PFSK-1 (cell line): ENCODE results near the gene CASZ1.

Source experiments
- SIN3A ChIP-seq: IDR thresholded peaks from 2 replicates; pipeline ENCODE4 v1.6.1; 2012; ENCODE audit warnings: mild to moderate bottlenecking, low read length, moderate library complexity, borderline replicate concordance; ENCODE audit not compliant: insufficient read depth
- TF ChIP-seq, protein P1 (sequence below), 2 experiments: IDR thresholded peaks; 2 replicates each; pipeline versions ENCODE4 v1.6.1 to v1.8.0; 2011 to 2012; ENCODE audit warnings: low read depth in 2 of 2, low read length in 2 of 2, control low read depth in 1 of 2, inconsistent platforms in 1 of 2, mild to moderate bottlenecking in 1 of 2, moderate library complexity in 1 of 2; ENCODE audit not compliant: insufficient read depth in 1 of 2

GRCh38 chr1:10622910-10623685, 173.3 kb downstream of the CASZ1 start:
- TF ChIP-seq, protein P1, sequence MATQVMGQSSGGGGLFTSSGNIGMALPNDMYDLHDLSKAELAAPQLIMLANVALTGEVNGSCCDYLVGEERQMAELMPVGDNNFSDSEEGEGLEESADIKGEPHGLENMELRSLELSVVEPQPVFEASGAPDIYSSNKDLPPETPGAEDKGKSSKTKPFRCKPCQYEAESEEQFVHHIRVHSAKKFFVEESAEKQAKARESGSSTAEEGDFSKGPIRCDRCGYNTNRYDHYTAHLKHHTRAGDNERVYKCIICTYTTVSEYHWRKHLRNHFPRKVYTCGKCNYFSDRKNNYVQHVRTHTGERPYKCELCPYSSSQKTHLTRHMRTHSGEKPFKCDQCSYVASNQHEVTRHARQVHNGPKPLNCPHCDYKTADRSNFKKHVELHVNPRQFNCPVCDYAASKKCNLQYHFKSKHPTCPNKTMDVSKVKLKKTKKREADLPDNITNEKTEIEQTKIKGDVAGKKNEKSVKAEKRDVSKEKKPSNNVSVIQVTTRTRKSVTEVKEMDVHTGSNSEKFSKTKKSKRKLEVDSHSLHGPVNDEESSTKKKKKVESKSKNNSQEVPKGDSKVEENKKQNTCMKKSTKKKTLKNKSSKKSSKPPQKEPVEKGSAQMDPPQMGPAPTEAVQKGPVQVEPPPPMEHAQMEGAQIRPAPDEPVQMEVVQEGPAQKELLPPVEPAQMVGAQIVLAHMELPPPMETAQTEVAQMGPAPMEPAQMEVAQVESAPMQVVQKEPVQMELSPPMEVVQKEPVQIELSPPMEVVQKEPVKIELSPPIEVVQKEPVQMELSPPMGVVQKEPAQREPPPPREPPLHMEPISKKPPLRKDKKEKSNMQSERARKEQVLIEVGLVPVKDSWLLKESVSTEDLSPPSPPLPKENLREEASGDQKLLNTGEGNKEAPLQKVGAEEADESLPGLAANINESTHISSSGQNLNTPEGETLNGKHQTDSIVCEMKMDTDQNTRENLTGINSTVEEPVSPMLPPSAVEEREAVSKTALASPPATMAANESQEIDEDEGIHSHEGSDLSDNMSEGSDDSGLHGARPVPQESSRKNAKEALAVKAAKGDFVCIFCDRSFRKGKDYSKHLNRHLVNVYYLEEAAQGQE (IDR thresholded peaks at IDR 0.05; ENCODE audit: insufficient read depth in 1 of 2, low read depth in 2 of 2, low read length in 2 of 2): no peak
- TF ChIP-seq SIN3A: no peak
